A673 (cell line): Measurements from ENCODE around the gene KRT74. TPM values are rescaled to one million over a fixed set of nuclear protein-coding genes. Genes with fewer than 3 reads are reported as not detected.

Source experiments
- BruUV-seq: library from RNA; stranded (reverse); fragments of 400-500 nt; replicated peaks from 2 replicates; lab custom pipeline; 2021; lab: Mats Ljungman, UMichigan
- CTCF ChIA-PET: fragments of 300-600 bp; sonication (Branson Sonifier 250); formaldehyde crosslinking; loops from one replicate; lab custom pipeline; 2022; ENCODE audit warnings: antibody characterized with exemption; lab: Charles Lee
- POLR2A ChIA-PET: fragments of 300-600 bp; sonication (Branson Sonifier 250); formaldehyde crosslinking; loops from one replicate; lab custom pipeline; 2022; ENCODE audit warnings: antibody characterized with exemption; ENCODE audit not compliant: low non-redundant PET; lab: Charles Lee
- DNase-seq: peaks from one replicate; pipeline ENCODE4 v3.0.0-alpha.2; 2015; ENCODE audit warnings: low spot score
- H3K27ac ChIP-seq: fragments of 200-600 bp; sonication (generic); 2 replicates; pipeline ENCODE4 v1.5.1; 2016; ENCODE audit warnings: mixed run types, low read depth, mild to moderate bottlenecking, mixed read lengths, antibody characterized with exemption, low read length; ENCODE audit not compliant: poor library complexity, severe bottlenecking
- H3K27me3 ChIP-seq: fragments of 200-600 bp; sonication (generic); replicated peaks from 2 replicates; pipeline ENCODE4 v1.6.1; 2017; ENCODE audit warnings: mixed run types, low read depth, mild to moderate bottlenecking, mixed read lengths, antibody characterized with exemption, low read length; ENCODE audit not compliant: insufficient read depth, poor library complexity
- H3K36me3 ChIP-seq: fragments of 200-600 bp; sonication (generic); 2 replicates; pipeline ENCODE4 v1.6.1; 2016; ENCODE audit warnings: mixed run types, mild to moderate bottlenecking, mixed read lengths, antibody characterized with exemption, low read length; ENCODE audit not compliant: insufficient read depth, poor library complexity, severe bottlenecking
- H3K4me1 ChIP-seq: fragments of 200-600 bp; sonication (generic); 2 replicates; pipeline ENCODE4 v1.6.1; 2017; ENCODE audit warnings: mixed run types, mild to moderate bottlenecking, mixed read lengths, antibody characterized with exemption, low read length; ENCODE audit not compliant: insufficient read depth, poor library complexity, severe bottlenecking
- H3K4me3 ChIP-seq: fragments of 200-600 bp; sonication (generic); 2 replicates; pipeline ENCODE4 v1.5.1; 2016; ENCODE audit warnings: low read depth, mixed run types, mild to moderate bottlenecking, mixed read lengths, low read length; ENCODE audit not compliant: poor library complexity, severe bottlenecking
- H3K9me3 ChIP-seq: fragments of 200-600 bp; sonication (generic); 2 replicates; pipeline ENCODE4 v1.6.1; 2016; ENCODE audit warnings: mixed run types, low read depth, mild to moderate bottlenecking, mixed read lengths, antibody characterized with exemption, low read length; ENCODE audit not compliant: poor library complexity, severe bottlenecking
- CTCF ChIP-seq: fragments of 300-800, 200-600 bp; sonication (generic); conservative IDR thresholded peaks from 2 replicates; pipeline ENCODE4 v1.5.1; 2017; ENCODE audit warnings: low read depth, mild to moderate bottlenecking, antibody characterized with exemption, low read length, moderate library complexity, mixed read lengths
- EZH2 ChIP-seq: fragments of 200-600 bp; sonication (generic); IDR thresholded peaks from 2 replicates; pipeline ENCODE4 v1.6.1; 2017; ENCODE audit warnings: borderline replicate concordance, low read depth, mild to moderate bottlenecking, mixed read lengths, antibody characterized with exemption, low read length; ENCODE audit not compliant: poor library complexity, severe bottlenecking
- intact Hi-C: fragments of 100-400 bp; cut with micrococcal nuclease; formaldehyde crosslinking; loops from one replicate; pipeline ENCODE4 v1.10.0; 2022; ENCODE audit not compliant: unreplicated experiment
- total RNA-seq: library from RNA; stranded (reverse); gene quantifications from 2 replicates; pipeline ENCODE4 v1.2.3, GENCODE V29; 2021

The KRT74 gene
- total RNA-seq, 1 experiment from 2014 or later: not detected

GRCh38 chr12:52555577-52555976, 18.1 kb downstream of the KRT74 start:
- BruUV-seq: no TSS peak
- CTCF ChIA-PET: no interaction called here

GRCh38 chr12:52552681-52553195, 20.9 kb downstream of the KRT74 start, which contains the start of gene KRT71:
TSS of gene KRT71 (minus strand) at chr12:52553145. CDS start at chr12:52553077, 68 bp downstream.
- TF ChIP-seq CTCF (no peak), EZH2 (no peak)
- BruUV-seq: no TSS peak
- Histone ChIP-seq H3K4me1 (no peaks in the 10 kb centered on the region), H3K27ac (no peak within 1 kb of the TSS), H3K36me3 (no peaks in the 10 kb centered on the region), H3K9me3 (no peaks in the 10 kb centered on the region), H3K4me3 (no peak within 1 kb of the TSS), H3K27me3 (peaks cover 13% of the 10 kb centered on the region)
- intact Hi-C loops: no loop called here
- POLR2A ChIA-PET: no interaction called here
- no peak for DNase-seq
- CTCF ChIA-PET: no interaction called here

More at GRCh38 chr12:52555577-52555976, 18.1 kb downstream of the KRT74 start:
- TF ChIP-seq EZH2: no peak
- no peak for TF ChIP-seq CTCF
- POLR2A ChIA-PET: no interaction called here
- intact Hi-C loops: no loop called here
- Histone ChIP-seq H3K27me3 (peaks cover 9% of the 10 kb centered on the region), H3K27ac (no peak overlapping the region), H3K9me3 (no peaks in the 10 kb centered on the region), H3K36me3 (no peaks in the 10 kb centered on the region), H3K4me1 (no peaks in the 10 kb centered on the region), H3K4me3 (no peak overlapping the region)
- no peak for DNase-seq

- H3K27me3 ChIP-seq: peaks cover 13% of the 10 kb centered on the region
- H3K36me3 ChIP-seq: no peaks in the 10 kb centered on the region
- intact Hi-C loops: no loop called here
- no peak for TF ChIP-seq EZH2
- no peak for TF ChIP-seq CTCF
- H3K9me3 ChIP-seq: no peaks in the 10 kb centered on the region
- CTCF ChIA-PET: no interaction called here
- H3K4me3 ChIP-seq: no peak overlapping the region
- H3K27ac ChIP-seq: no peak overlapping the region
- POLR2A ChIA-PET: no interaction called here
- H3K4me1 ChIP-seq: no peaks in the 10 kb centered on the region
- DNase-seq: no peak
- no TSS peak for BruUV-seq
These were observed 21.6 kb downstream of the KRT74 start for GRCh38 chr12:52552055-52552454.
